HG02840 (cell line): ENCODE results near the gene RAB3GAP1.

Experiments
- ATAC-seq: cut with Tn5 transposase; IDR thresholded peaks from one replicate; pipeline ENCODE4 v1.9.1; 2021; ENCODE audit warnings: mild to moderate bottlenecking, moderate library complexity, moderate number of reproducible peaks; ENCODE audit not compliant: unreplicated experiment, low FRiP score

The RAB3GAP1 gene

GRCh38 chr2:135159191-135159590 is 107.1 kb downstream of the RAB3GAP1 start:
- ATAC-seq, result no peak

- no peak for ATAC-seq
These were observed 110.3 kb downstream of the RAB3GAP1 start for GRCh38 chr2:135162377-135162776.

- no peak for ATAC-seq
These were observed 110.7 kb downstream of the RAB3GAP1 start for GRCh38 chr2:135162786-135163185.

GRCh38 chr2:135163306-135163705 is 111.2 kb downstream of the RAB3GAP1 start:
- ATAC-seq, result no peak

GRCh38 chr2:135163901-135164300 is 111.8 kb downstream of the RAB3GAP1 start:
- ATAC-seq, result no peak

- no peak for ATAC-seq
These were observed 112.3 kb downstream of the RAB3GAP1 start for GRCh38 chr2:135164431-135164830.

- no peak for ATAC-seq
These were observed 115.2 kb downstream of the RAB3GAP1 start for GRCh38 chr2:135167273-135167672.

- no peak for ATAC-seq
These were observed 116.2 kb downstream of the RAB3GAP1 start for GRCh38 chr2:135168204-135168856.

GRCh38 chr2:135169900-135170753 is 118.0 kb downstream of the RAB3GAP1 start:
- no peak for ATAC-seq

GRCh38 chr2:135174049-135174809 is 122.1 kb downstream of the RAB3GAP1 start:
- ATAC-seq, result no peak

- ATAC-seq, result no peak
These were observed 122.7 kb downstream of the RAB3GAP1 start for GRCh38 chr2:135174810-135175093.

- ATAC-seq, result no peak
These were observed 123.1 kb downstream of the RAB3GAP1 start for GRCh38 chr2:135175177-135175576.

GRCh38 chr2:135179689-135180088 is 127.6 kb downstream of the RAB3GAP1 start:
- no peak for ATAC-seq

GRCh38 chr2:135182190-135182589 is 130.1 kb downstream of the RAB3GAP1 start:
- ATAC-seq, result no peak

- ATAC-seq, result no peak
These were observed 130.5 kb downstream of the RAB3GAP1 start for GRCh38 chr2:135182601-135183000.

GRCh38 chr2:135183822-135184221 is 131.7 kb downstream of the RAB3GAP1 start:
- ATAC-seq, result no peak

GRCh38 chr2:135186054-135186453 is 134.0 kb downstream of the RAB3GAP1 start:
- no peak for ATAC-seq

- no peak for ATAC-seq
These were observed 135.2 kb downstream of the RAB3GAP1 start for GRCh38 chr2:135187270-135187669.

- no peak for ATAC-seq
These were observed 137.1 kb downstream of the RAB3GAP1 start for GRCh38 chr2:135189148-135189547.

- no peak for ATAC-seq
These were observed 138.7 kb downstream of the RAB3GAP1 start for GRCh38 chr2:135190799-135191198.

- ATAC-seq, result no peak
These were observed 146.4 kb downstream of the RAB3GAP1 start for GRCh38 chr2:135198481-135198880.
